B cell (primary cell): Measurements from ENCODE around the gene TBC1D14. TPM values are rescaled to one million over a fixed set of nuclear protein-coding genes. Genes with fewer than 3 reads are reported as not detected.

Experiments
- ATAC-seq: fragments of 200-7000 bp; cut with Tn5 transposase; one replicate; pipeline ENCODE4 v1.10.0; 2021; ENCODE audit warnings: low read depth, mild to moderate bottlenecking, moderate number of reproducible peaks, moderate library complexity
- CTCF ChIA-PET: fragments of 350-600 bp; sonication (Branson Sonifier 250); formaldehyde crosslinking; loops from one replicate; lab custom pipeline; 2021; ENCODE audit warnings: antibody characterized with exemption, inconsistent platforms; lab: Charles Lee
- POLR2A ChIA-PET: fragments of 350-600 bp; sonication (Branson Sonifier 250); formaldehyde crosslinking; loops from one replicate; lab custom pipeline; 2021; ENCODE audit warnings: antibody characterized with exemption; lab: Charles Lee
- DNase-seq: peaks from one replicate; pipeline ENCODE4 v3.0.0; 2013
- H2AFZ ChIP-seq: 2 replicates; pipeline ENCODE4 v1.6.1; 2012; ENCODE audit warnings: mild to moderate bottlenecking, low read depth, low read length; ENCODE audit not compliant: insufficient read depth, poor library complexity, severe bottlenecking
- H3K27ac ChIP-seq, 2 donors: 1 replicate in 1 of 2; 2 replicates in 1 of 2; pipeline ENCODE4 v1.5.1; 2012 to 2013; ENCODE audit warnings: low read length in 2 of 2, mild to moderate bottlenecking in 2 of 2, moderate library complexity in 1 of 2
- H3K27me3 ChIP-seq, 4 experiments: fragments of 200-600 bp in 1 of 4; sonication (generic) in 1 of 4; replicated peaks in 1 of 4; 1 replicate in 2 of 4; 2 replicates in 2 of 4; pipeline versions ENCODE4 v1.6.1 to v1.7.0; 2013 to 2016; ENCODE audit warnings: low read length in 3 of 4, mild to moderate bottlenecking in 2 of 4, mixed read lengths in 1 of 4, moderate library complexity in 1 of 4; ENCODE audit not compliant: insufficient read depth in 4 of 4, control insufficient read depth in 3 of 4; ENCODE audit errors: control extremely low read depth in 1 of 4
- H3K36me3 ChIP-seq, 2 experiments: replicated peaks in 1 of 2; 1 replicate in 1 of 2; 2 replicates in 1 of 2; pipeline versions ENCODE4 v1.6.1 to v1.7.1; 2013; ENCODE audit warnings: low read length in 1 of 2; ENCODE audit not compliant: insufficient read depth in 2 of 2, control insufficient read depth in 1 of 2; ENCODE audit errors: control extremely low read depth in 1 of 2, extremely low read depth in 1 of 2
- H3K4me1 ChIP-seq, 2 donors: fragments of 200-600 bp in 1 of 2; sonication (generic) in 1 of 2; 1 replicate in 1 of 2; 2 replicates in 1 of 2; pipeline versions ENCODE4 v1.5.1 to v1.6.1; 2013 to 2017; ENCODE audit warnings: low read length in 2 of 2; ENCODE audit not compliant: control insufficient read depth in 2 of 2, insufficient read depth in 2 of 2
- H3K4me2 ChIP-seq: replicated peaks from 2 replicates; pipeline ENCODE3; 2012; ENCODE audit warnings: mild to moderate bottlenecking, low read depth, low read length; ENCODE audit not compliant: poor library complexity, severe bottlenecking
- H3K4me3 ChIP-seq, 5 experiments: fragments of 200-600 bp in 1 of 5; sonication (generic) in 1 of 5; 1 replicate in 3 of 5; 2 replicates in 2 of 5; pipeline versions ENCODE4 v1.5.1 to v1.7.0; 2011 to 2016; ENCODE audit warnings: low read length in 4 of 5, mild to moderate bottlenecking in 4 of 5, low read depth in 2 of 5, control low read depth in 1 of 5, moderate library complexity in 1 of 5; ENCODE audit not compliant: insufficient read depth in 1 of 5; ENCODE audit errors: control extremely low read depth in 1 of 5, extremely low read depth in 1 of 5
- H3K79me2 ChIP-seq: fragments of 200-600 bp; sonication (generic); one replicate; pipeline ENCODE4 v1.6.0; 2016; ENCODE audit warnings: low read length; ENCODE audit not compliant: control insufficient read depth, insufficient read depth
- H3K9ac ChIP-seq: fragments of 200-600 bp; sonication (generic); 2 replicates; pipeline ENCODE4 v1.6.1; 2017; ENCODE audit warnings: mild to moderate bottlenecking, low read length, moderate library complexity
- H3K9me3 ChIP-seq, 3 donors: one replicate each; pipeline versions ENCODE4 v1.6.1 to v1.7.1; 2013; ENCODE audit warnings: low read length in 2 of 3; ENCODE audit not compliant: control insufficient read depth in 2 of 3, insufficient read depth in 1 of 3; ENCODE audit errors: control extremely low read depth in 1 of 3
- H4K20me1 ChIP-seq: 2 replicates; pipeline ENCODE4 v1.6.0; 2012; ENCODE audit warnings: mild to moderate bottlenecking, low read length; ENCODE audit not compliant: insufficient read depth, control insufficient read depth, poor library complexity, severe bottlenecking
- H3K27ac Mint-ChIP-seq: one replicate; pipeline ENCODE4 v1.8.0; 2021; ENCODE audit warnings: mixed read lengths
- H3K27me3 Mint-ChIP-seq: one replicate; pipeline ENCODE4 v1.8.0; 2021; ENCODE audit warnings: mixed read lengths
- H3K4me1 Mint-ChIP-seq: one replicate; pipeline ENCODE4 v1.8.0; 2021; ENCODE audit warnings: mixed read lengths
- H3K4me3 Mint-ChIP-seq: one replicate; pipeline ENCODE4 v1.8.0; 2021; ENCODE audit warnings: mixed read lengths
- H3K9me3 Mint-ChIP-seq: one replicate; pipeline ENCODE4 v1.8.0; 2022; ENCODE audit warnings: mixed read lengths; ENCODE audit not compliant: insufficient read depth
- EZH2 ChIP-seq: IDR thresholded peaks from 2 replicates; pipeline ENCODE4 v1.6.1; 2012; ENCODE audit warnings: borderline replicate concordance, low read depth, mild to moderate bottlenecking, moderate library complexity, low read length; ENCODE audit not compliant: insufficient read depth, poor library complexity, severe bottlenecking
- WGBS: methylation state at CpG from one replicate; pipeline ENCODE4 v1.1.5; 2013; ENCODE audit warnings: missing lambda C conversion rate; ENCODE audit not compliant: insufficient coverage; 5-methylcytosine and 5-hydroxymethylcytosine counted together
- intact Hi-C: fragments of 100-400 bp; cut with micrococcal nuclease; formaldehyde crosslinking; loops from one replicate; pipeline ENCODE4 v1.10.0; 2022
- polyA plus RNA-seq: library from polyadenylated mRNA; depleted of rRNA; stranded (reverse); fragments of >200 nt; gene quantifications from 2 replicates; pipeline ENCODE4 v1.2.3, GENCODE V29; 2012
- total RNA-seq, 2 donors: library from RNA; stranded (reverse); fragments of 120-200 nt in 1 of 2; gene quantifications; 1 replicate in 1 of 2; 2 replicates in 1 of 2; pipeline versions ENCODE4 v1.2.3 to v1.2.4, GENCODE V29; 2013 to 2022
- TF ChIP-seq, protein P1 (sequence below): fragments of 200-600 bp; IDR thresholded peaks from one replicate; pipeline ENCODE4 v1.8.0; 2022; ENCODE audit warnings: antibody characterized with exemption, mild to moderate bottlenecking

Gene TBC1D14
- total and polyA plus RNA-seq, 2 donors (not counting 1 experiment from before 2014, with no cell fraction given) = 21.9 to 42.0 TPM

DNA sequence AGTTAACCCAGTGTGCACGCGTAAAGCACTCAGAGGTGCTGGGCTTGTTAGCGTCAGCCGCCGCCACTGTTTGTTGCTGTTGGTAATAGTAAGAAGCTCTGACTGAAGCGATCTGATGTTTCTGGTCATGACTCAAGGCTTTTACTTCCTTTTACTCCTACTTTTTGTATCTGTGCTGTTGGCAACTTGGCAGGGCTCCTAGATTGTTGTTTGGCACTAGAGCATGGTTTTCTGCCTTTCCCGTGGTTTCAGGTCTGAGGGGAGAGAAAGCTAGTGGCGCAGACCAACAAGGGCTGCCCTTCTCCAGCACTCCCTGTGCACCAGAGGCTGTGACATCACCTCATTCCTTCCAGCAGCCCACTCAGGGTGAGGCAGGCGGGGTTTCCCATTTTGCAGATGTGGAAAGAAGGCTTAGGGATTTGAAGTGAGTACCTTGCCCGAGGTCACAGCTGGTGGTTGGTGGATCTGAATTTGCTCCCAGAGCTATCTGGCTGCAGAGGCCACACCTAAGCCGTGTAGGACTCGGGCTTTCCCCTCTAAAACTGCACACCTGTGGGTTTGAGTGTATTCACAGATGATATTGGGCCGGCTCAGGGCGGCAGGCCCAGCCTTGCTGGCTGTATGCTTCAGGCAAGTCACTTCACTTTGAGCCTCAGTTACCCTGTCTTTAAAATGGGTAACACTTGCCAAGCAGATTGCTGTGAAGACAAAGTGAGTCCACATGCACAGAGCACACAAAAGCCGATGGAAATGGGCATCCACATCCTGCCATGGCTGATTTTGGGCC, 82.3 kb downstream of the TBC1D14 start:
- ChIA-PET CTCF (interaction anchor here (0.6 to 1.6 kb wide), 3 partner anchors 15 to 118 kb away, joined by 3 to 5 read pairs (median 4); partner anchors contain the start of gene TADA2B), POLR2A (no interaction called here)
- H3K9me3 ChIP-seq = no peaks in the 10 kb centered on the region
- peaks cover 0 to 29% of the 10 kb centered on the region in 2 experiments for H3K36me3 ChIP-seq
- 57% methylated on average over 9 of the region's 15 CpGs for WGBS
- H3K9ac ChIP-seq = no peak overlapping the region
- TF ChIP-seq, protein P1, sequence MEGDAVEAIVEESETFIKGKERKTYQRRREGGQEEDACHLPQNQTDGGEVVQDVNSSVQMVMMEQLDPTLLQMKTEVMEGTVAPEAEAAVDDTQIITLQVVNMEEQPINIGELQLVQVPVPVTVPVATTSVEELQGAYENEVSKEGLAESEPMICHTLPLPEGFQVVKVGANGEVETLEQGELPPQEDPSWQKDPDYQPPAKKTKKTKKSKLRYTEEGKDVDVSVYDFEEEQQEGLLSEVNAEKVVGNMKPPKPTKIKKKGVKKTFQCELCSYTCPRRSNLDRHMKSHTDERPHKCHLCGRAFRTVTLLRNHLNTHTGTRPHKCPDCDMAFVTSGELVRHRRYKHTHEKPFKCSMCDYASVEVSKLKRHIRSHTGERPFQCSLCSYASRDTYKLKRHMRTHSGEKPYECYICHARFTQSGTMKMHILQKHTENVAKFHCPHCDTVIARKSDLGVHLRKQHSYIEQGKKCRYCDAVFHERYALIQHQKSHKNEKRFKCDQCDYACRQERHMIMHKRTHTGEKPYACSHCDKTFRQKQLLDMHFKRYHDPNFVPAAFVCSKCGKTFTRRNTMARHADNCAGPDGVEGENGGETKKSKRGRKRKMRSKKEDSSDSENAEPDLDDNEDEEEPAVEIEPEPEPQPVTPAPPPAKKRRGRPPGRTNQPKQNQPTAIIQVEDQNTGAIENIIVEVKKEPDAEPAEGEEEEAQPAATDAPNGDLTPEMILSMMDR = no peak
- TF ChIP-seq EZH2 = no peak
- Mint-ChIP-seq H3K27ac (peak overlapping the region; percentile 70), H3K9me3 (no peaks in the 10 kb centered on the region), H3K27me3 (no peaks in the 10 kb centered on the region), H3K4me3 (peak overlapping the region; percentile 36), H3K4me1 (peaks cover 61% of the 10 kb centered on the region)
- DNase-seq = peak; percentile 37
- ATAC-seq = no peak
- H4K20me1 ChIP-seq = peaks cover 46% of the 10 kb centered on the region
- no peaks in the 10 kb centered on the region for H3K27me3 ChIP-seq
- peaks cover 44 to 63% of the 10 kb centered on the region in 2 donors for H3K4me1 ChIP-seq
- peaks cover 80% of the 10 kb centered on the region for H3K79me2 ChIP-seq
- peak overlapping the region; percentile 52 for H3K4me2 ChIP-seq
- peak overlapping the region; percentile 5 for H2AFZ ChIP-seq
- intact Hi-C loops = no loop called here
- peak overlapping the region; percentile 70 to 77 for H3K27ac ChIP-seq
- peak overlapping the region in 1 of 5 experiments; percentile 11 for H3K4me3 ChIP-seq
